Esophagus (tissue), 2 donors: Measurements from ENCODE around the gene LRP6. TPM values are rescaled to one million over a fixed set of nuclear protein-coding genes. Genes with fewer than 3 reads are reported as not detected.

Experiments
- H3K27ac ChIP-seq, 2 donors: one replicate each; pipeline ENCODE4 v1.5.1; 2013; ENCODE audit warnings: low read depth in 2 of 2, mild to moderate bottlenecking in 2 of 2, inconsistent platforms in 1 of 2, low read length in 1 of 2, moderate library complexity in 1 of 2
- H3K27me3 ChIP-seq, 2 donors: one replicate each; pipeline ENCODE4 v1.6.1; 2013; ENCODE audit warnings: low read length in 2 of 2, control low read depth in 1 of 2, mild to moderate bottlenecking in 1 of 2; ENCODE audit not compliant: insufficient read depth in 2 of 2, control insufficient read depth in 1 of 2
- H3K36me3 ChIP-seq, 2 donors: one replicate each; pipeline ENCODE4 v1.6.1; 2013; ENCODE audit warnings: low read length in 1 of 2; ENCODE audit not compliant: control insufficient read depth in 2 of 2, insufficient read depth in 2 of 2
- H3K4me1 ChIP-seq, 2 donors: one replicate each; pipeline ENCODE4 v1.6.1; 2013; ENCODE audit warnings: low read length in 1 of 2; ENCODE audit not compliant: control insufficient read depth in 2 of 2, insufficient read depth in 2 of 2
- H3K4me3 ChIP-seq, 2 donors: one replicate each; pipeline ENCODE4 v1.5.1; 2013; ENCODE audit warnings: low read length in 2 of 2, mild to moderate bottlenecking in 2 of 2, low read depth in 1 of 2, moderate library complexity in 1 of 2
- H3K9me3 ChIP-seq, 2 donors: one replicate each; pipeline ENCODE4 v1.6.1; 2013; ENCODE audit warnings: mild to moderate bottlenecking in 2 of 2, low read depth in 1 of 2, low read length in 1 of 2, moderate library complexity in 1 of 2; ENCODE audit not compliant: control insufficient read depth in 2 of 2, insufficient read depth in 1 of 2
- WGBS, 2 donors: extraction: QIAGEN DNeasy Blood & Tissue Kit; methylation state at CpG; one replicate each; pipeline ENCODE4 v1.1.7; 2013; 5-methylcytosine and 5-hydroxymethylcytosine counted together
- polyA plus RNA-seq, 2 donors: library from polyadenylated mRNA; stranded (reverse); fragments of 200-250 nt; gene quantifications; one replicate each; pipeline ENCODE4 v1.2.3, GENCODE V29; 2013
- donor health status: healthy with polysubstance abuse.
- donor health status: Bipolar disorder and iron deficiency.

LRP6 gene
- polyA plus RNA-seq, 2 donors, result 2.5 TPM

DNA sequence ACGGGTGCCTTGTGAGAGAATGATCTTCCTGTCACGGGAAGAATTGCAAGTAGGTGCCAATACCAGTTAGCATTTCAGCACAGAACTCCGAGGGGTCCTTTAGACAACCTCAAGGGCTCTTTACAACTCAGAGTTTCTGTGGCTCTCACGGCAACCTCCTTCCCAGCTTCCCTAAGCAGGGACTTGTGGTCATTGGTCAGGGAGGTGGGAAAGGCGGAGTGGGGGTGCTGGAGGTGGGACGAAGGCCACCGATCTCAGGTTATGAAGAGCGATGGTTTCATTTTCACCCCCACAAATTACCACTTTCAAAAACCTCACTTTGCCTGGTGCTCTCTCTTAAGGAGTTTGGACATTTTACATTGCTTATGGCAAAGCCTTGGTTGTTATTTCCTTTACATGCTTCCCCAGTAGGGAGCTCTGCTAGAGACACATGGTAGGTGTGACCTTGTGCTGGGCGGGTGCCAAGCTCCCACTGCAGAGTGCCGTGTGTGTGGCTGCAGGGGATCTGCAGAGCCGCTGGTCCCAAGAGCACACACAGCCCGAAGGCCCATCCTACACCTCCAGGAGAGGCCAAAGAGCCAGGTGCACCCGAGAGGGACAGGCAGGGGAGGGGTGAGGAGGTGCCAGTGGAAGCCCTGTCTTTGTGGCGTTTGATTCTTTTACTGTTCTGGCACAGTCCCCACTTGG lies 174.7 kb downstream of the LRP6 start:
- 67 to 70% methylated on average over 14 of the region's 14 CpGs for WGBS, 2 donors
- Histone ChIP-seq H3K27ac (no peak overlapping the region), H3K36me3 (no peaks in the 10 kb centered on the region)

DNA sequence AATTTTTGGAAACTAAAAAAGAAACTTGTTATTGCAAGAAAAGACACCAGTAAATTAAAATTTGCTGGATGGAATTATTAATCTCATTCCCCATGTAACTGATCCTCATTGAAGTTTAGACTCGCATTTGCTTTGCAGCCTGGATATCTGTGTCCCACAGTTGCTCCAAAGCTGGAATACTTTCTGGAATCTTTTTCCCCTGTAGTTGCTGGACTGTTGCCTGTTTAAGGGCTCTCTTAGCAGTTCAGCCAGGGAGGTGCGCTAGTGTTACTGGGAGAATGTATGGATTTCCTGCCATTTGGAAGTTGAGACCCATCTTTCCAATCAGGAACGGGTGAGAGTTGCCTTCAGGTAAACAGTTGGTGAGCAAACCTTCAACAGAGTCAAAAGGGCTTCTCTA lies 175.8 kb downstream of the LRP6 start:
- Histone ChIP-seq H3K27me3 (no peaks in the 10 kb centered on the region), H3K27ac (no peak overlapping the region), H3K4me3 (no peak overlapping the region), H3K9me3 (no peaks in the 10 kb centered on the region), H3K36me3 (no peaks in the 10 kb centered on the region), H3K4me1 (peaks cover 0 to 2% of the 10 kb centered on the region in 2 donors)
- 80 to 81% methylated on average over 3 of the region's 3 CpGs for WGBS, 2 donors

More for the DNA sequence above, 174.7 kb downstream of the LRP6 start:
- H3K4me3 ChIP-seq, result no peak overlapping the region
- H3K9me3 ChIP-seq, result no peaks in the 10 kb centered on the region
- H3K27me3 ChIP-seq, result no peaks in the 10 kb centered on the region
- H3K4me1 ChIP-seq, result peaks cover 0 to 2% of the 10 kb centered on the region in 2 donors

GRCh38 chr12:12088761-12089160 lies 178.1 kb downstream of the LRP6 start:
- Histone ChIP-seq H3K27me3 (no peaks in the 10 kb centered on the region), H3K4me3 (no peak overlapping the region), H3K9me3 (no peaks in the 10 kb centered on the region), H3K4me1 (peaks cover 0 to 2% of the 10 kb centered on the region in 2 donors), H3K36me3 (no peaks in the 10 kb centered on the region), H3K27ac (no peak overlapping the region)
- WGBS, 2 donors, result 90 to 91% methylated on average over 9 of the region's 9 CpGs

DNA sequence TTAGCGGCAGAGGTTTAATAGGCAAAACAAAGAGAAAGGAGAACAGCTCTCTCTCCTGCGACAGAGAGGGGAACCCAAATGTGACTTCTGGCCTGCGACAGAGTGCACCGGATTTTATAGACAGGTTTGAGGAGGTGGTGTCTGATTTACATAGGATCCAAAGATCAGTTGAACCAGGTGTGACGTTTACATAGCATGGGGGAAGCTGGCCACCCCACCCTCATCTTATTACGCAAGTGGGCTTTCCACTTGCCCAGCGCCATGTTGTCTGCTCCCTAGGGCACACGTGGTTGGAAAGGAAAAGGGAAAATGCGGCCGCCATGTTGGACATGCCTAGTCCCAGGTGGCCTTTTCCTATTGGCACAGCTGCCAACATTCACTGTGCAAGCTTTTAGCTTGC lies 178.7 kb downstream of the LRP6 start:
- Histone ChIP-seq H3K4me3 (no peak overlapping the region), H3K36me3 (no peaks in the 10 kb centered on the region), H3K27me3 (no peaks in the 10 kb centered on the region), H3K9me3 (no peaks in the 10 kb centered on the region), H3K4me1 (peaks cover 0 to 2% of the 10 kb centered on the region in 2 donors), H3K27ac (no peak overlapping the region)
- WGBS, 2 donors, result 92 to 95% methylated on average over 10 of the region's 10 CpGs

GRCh38 chr12:12087693-12088034 lies 179.2 kb downstream of the LRP6 start:
- WGBS, 2 donors, result 90 to 91% methylated on average over 2 of the region's 2 CpGs
- no peak overlapping the region for H3K4me3 ChIP-seq
- no peak overlapping the region for H3K27ac ChIP-seq
- no peaks in the 10 kb centered on the region for H3K9me3 ChIP-seq
- no peaks in the 10 kb centered on the region for H3K27me3 ChIP-seq
- H3K4me1 ChIP-seq, result peaks cover 0 to 2% of the 10 kb centered on the region in 2 donors
- no peaks in the 10 kb centered on the region for H3K36me3 ChIP-seq

DNA sequence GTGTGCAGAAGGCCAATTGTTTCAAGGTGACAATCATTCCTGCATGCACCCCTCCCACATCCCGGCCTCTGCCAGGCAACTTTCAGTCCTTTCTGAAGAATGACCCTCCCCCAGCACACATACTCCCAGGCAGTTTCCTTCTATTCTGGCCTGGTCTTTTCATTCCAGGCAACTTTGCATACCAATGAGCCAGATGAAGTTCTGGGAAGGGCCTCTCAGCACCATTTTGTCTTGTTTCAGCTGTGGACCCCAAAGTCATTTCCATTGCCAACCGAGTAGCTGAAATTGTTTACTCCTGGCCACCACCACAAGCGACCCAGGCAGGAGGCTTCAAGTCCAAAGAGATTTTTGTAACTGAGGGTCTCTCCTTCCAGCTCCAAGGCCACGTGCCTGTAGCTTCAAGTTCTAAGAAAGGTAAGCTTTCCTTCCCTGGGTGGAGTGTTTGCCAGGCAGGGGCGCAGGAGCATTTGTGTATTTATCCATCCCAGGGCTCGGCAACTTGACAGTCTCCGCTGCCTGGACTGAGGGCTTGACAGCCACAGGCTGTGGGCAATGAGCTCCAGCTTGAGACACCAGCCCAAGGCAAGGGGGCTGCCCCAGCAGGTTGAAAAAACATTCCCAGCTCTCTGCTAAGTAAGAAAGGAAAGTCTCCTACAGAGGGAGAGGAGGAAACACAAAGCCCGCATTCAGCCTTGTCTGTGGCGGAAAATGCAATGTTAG lies 179.7 kb downstream of the LRP6 start:
- H3K36me3 ChIP-seq, result no peaks in the 10 kb centered on the region

DNA sequence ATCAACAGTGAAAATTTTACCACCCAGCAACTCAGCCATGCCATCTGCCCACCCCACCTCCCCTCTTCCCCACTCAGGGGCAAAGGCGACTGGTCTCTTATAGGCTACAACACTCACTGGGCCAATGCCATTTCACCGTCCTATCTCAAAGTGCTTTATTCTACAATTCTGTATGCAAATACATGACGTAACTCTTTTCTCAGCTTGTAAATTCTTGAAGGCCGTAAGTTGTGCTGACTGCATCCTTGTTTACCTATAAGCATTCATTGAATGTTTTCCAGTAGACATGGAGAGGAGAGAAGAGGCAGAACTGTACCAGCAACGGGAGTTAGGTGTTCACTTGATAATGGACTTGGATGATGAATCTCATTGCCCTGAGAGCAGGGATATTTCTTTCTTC lies 180.5 kb downstream of the LRP6 start:
- Histone ChIP-seq H3K36me3 (no peaks in the 10 kb centered on the region), H3K4me3 (no peak overlapping the region), H3K9me3 (no peaks in the 10 kb centered on the region), H3K27ac (no peak overlapping the region), H3K27me3 (no peaks in the 10 kb centered on the region), H3K4me1 (no peaks in the 10 kb centered on the region)
- WGBS, 2 donors, result 86 to 89% methylated on average over 5 of the region's 5 CpGs

More for the DNA sequence above, 179.7 kb downstream of the LRP6 start:
- no peaks in the 10 kb centered on the region for H3K9me3 ChIP-seq
- no peak overlapping the region for H3K4me3 ChIP-seq
- no peaks in the 10 kb centered on the region for H3K4me1 ChIP-seq
- no peaks in the 10 kb centered on the region for H3K27me3 ChIP-seq
- H3K27ac ChIP-seq, result no peak overlapping the region
- WGBS, 2 donors, result 86 to 88% methylated on average over 9 of the region's 9 CpGs

GRCh38 chr12:12083688-12084087 lies 183.2 kb downstream of the LRP6 start:
- H3K36me3 ChIP-seq, result no peaks in the 10 kb centered on the region
- H3K4me1 ChIP-seq, result no peaks in the 10 kb centered on the region
- 78 to 79% methylated on average over 8 of the region's 8 CpGs for WGBS, 2 donors
- H3K27me3 ChIP-seq, result no peaks in the 10 kb centered on the region
- no peak overlapping the region for H3K27ac ChIP-seq
- H3K9me3 ChIP-seq, result no peaks in the 10 kb centered on the region
- no peak overlapping the region for H3K4me3 ChIP-seq

- Histone ChIP-seq H3K4me1 (no peaks in the 10 kb centered on the region), H3K9me3 (no peaks in the 10 kb centered on the region), H3K27me3 (no peaks in the 10 kb centered on the region), H3K4me3 (no peak overlapping the region), H3K27ac (no peak overlapping the region), H3K36me3 (no peaks in the 10 kb centered on the region)
- WGBS, 2 donors, result 58 to 73% methylated on average over 3 of the region's 3 CpGs
Measured at GRCh38 chr12:12081836-12082497, 184.9 kb downstream of the LRP6 start.
